Stimulated activated CD4-positive, alpha-beta T cell treated with anti-CD3 and anti-CD28 coated beads, Interleukin-12 subunit alpha, Interleukin-12 subunit beta, amount 100 ng/mL, for 4 hours (primary cell): Measurements from ENCODE around the gene SEC61B.

Experiments
- DNase-seq: peaks from one replicate; pipeline ENCODE4 v3.0.0-alpha.2; 2020

SEC61B gene

GRCh38 chr9:99238331-99238730 lies 16.2 kb downstream of the SEC61B start:
- no peak for DNase-seq

- DNase-seq: no peak
Observed at GRCh38 chr9:99239341-99240060, 17.4 kb downstream of the SEC61B start.

DNA sequence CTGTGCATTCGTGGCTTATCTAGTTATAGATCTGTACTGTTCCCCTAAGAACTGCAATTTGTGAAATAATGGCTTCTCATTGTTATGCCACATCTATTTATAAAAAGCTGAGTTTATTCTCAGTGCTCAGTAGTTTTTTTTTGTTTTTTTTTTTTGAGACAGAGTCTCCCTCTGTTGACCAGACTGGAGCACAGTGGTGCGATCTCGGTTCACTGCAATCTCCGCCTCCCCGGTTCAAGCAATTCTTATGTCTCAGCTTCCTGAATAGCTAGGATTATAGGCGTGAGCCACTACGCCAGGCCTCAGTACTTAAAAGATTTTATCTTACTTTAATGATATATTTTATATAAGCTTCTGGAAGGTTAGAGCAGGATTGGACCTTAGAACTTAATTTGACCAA lies 19.0 kb downstream of the SEC61B start:
- DNase-seq: no peak

DNA sequence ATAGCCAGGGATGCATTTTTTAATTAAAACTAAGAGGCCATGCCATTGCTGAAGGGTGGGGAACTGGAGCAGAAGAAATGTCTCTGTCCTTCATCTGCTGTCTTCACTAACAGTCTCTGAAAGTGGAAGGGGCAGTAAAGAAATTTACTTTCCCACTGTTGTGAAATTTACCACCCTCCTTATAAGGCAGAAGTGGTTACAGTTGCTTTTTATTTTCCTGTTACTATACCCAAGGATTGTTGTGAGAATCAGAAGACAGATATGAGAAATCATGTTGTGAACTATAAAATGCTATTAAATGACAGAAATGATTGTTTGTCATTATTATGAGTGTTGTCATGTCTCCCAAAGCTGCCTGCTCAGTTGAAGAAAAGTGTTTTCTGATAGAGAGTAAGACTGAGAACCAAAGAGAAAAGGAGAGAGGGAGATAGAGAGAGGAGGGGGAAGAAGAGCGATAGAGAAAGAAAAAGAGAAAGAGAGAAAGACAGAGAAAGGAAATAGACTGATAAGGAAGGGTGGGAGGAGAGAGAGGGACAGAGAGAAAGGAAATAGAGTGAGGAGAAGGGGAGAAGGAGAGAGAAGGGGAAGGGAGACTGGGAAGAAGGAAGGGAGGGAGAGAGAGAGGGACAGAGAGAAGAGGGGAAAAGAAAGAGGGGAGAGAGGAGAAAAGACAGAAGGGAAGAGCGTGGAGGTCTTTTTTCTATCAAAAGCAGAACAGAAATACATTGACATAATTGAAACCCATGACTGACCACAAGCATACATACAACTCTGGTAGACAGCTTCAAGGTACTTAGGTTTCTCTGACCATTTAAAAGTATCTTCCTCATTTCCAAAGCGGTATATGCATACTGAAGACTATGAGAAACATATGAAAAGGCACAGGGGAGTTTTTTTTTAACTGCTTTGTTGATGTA lies 22.5 kb downstream of the SEC61B start:
- DNase-seq: no peak

DNA sequence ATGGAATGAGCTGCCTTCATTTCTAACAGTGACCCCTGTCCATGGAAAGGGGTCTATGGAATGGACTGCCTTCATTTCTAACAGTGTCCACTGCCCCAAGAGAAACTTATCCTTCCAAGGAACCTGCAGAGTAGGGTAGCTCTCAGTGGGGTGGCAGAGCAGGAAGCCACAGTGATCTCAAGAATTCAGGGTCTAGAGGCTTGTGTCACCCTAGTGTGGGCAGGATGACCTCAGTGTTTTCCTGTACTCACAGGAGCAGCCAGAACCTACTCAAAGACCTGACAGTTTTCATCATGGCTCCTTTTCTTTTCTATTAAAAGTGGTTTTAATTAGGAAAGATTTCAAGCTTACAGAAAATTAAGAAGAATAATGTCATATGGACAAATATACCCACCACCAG lies 27.5 kb downstream of the SEC61B start:
- no peak for DNase-seq

DNA sequence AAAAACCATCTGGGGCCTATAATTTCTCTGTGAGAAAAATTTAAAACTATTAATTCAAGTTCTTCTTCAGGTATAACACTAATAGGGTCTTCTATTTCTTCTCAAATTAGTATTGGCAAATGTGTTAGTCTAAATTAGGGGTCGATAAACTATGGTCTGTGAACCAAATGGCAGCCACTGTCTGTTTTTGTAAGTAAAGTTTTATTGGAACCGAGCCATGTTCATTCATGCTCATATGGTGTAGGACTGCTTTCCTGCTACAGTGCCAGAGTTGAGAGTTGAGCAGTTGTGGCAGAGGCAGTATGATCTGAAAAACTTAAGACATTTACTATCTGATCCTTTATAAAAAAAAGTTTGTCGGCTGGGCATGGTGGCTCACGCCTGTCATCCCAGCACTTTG lies 29.1 kb downstream of the SEC61B start:
- no peak for DNase-seq

DNA sequence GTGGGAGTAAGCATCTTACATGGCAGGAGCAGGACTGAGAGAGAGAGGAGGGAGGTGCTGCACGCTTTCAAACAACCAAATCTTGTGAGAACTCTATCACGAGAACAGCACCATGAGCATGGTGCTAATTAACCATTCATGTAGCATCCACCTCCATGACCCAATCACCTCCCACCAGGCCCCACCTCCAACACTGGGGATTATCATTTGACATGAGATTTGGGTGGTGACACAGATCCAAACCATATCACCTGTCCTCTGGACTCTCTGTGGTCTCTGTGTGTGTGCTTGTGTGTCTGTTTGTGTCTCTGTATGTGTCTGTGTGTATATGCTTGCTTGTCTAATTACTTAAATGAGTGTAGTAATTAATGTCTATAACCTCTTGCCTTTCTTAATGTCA lies 31.1 kb downstream of the SEC61B start:
- no peak for DNase-seq

DNA sequence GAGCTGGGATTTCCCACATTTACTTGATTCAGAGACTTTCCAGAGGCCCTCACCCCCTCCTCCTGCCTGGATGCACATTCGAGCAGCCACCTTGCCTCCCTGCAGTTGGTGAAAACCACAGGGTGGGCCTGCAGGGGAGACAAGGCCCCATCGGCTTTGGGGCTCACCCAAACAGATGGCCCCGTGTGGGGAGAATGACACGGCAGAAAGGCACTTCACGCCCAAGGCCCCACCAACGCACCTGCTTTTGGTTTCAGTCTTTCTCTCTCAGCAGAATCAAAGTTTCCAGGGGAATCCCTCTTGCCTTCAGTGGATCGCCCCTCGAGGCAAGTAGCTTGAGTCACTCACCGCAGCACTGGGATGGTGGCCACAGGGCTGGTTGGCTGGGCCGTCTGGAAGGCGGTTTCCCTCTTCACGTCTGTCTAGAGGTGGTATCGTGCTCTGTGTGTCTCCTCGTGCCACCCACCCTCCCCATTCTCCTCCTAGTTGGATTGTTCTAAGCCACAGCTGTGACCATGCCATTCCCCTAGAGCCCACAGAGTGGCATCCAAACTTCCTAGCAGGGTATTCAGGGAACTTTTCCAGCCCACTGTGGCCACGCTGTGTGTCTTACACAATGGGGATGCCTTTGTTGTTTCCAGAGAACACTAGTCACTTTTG lies 31.8 kb downstream of the SEC61B start:
- peak; percentile 73 for DNase-seq

- DNase-seq: no peak
Observed at GRCh38 chr9:99255651-99256050, 33.6 kb downstream of the SEC61B start.

DNA sequence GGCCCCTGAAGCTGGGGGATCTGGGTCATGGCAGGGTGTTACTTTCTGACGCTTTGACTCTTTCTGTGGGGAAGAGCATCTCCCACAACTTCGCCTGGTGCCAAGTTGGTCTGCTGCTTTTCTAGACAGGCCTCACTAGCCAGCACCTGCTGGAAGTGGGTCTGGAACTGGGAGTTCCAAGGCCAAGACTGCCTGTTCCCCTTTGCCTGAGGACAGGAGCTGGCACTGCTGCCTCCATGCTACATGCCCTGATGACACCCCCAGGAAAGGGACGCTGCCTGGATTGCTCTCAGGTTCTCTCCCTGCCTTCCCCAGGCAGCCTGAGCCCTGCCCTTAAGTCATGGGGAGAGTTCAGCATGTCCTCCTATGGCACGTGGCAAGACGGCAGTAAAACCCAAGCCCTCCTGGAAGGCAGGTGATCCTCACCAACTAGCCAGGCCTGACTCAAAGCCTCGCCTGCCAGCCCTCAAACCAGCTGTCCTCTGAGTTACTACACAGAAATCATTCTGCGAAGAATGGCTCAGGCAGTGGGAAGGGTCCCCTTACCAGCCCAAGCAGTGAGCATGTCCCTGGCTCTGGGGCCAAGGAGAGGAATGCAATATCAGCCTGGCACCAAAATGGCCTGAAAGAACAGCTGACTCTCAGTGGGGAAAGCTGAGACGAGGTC lies 35.8 kb downstream of the SEC61B start:
- DNase-seq: no peak

- peak; percentile 22 for DNase-seq
Observed at GRCh38 chr9:99259231-99259918, 37.3 kb downstream of the SEC61B start.

GRCh38 chr9:99261923-99262322 lies 39.8 kb downstream of the SEC61B start:
- DNase-seq: no peak

- DNase-seq: no peak
Observed at GRCh38 chr9:99262949-99263418, 40.9 kb downstream of the SEC61B start.

DNA sequence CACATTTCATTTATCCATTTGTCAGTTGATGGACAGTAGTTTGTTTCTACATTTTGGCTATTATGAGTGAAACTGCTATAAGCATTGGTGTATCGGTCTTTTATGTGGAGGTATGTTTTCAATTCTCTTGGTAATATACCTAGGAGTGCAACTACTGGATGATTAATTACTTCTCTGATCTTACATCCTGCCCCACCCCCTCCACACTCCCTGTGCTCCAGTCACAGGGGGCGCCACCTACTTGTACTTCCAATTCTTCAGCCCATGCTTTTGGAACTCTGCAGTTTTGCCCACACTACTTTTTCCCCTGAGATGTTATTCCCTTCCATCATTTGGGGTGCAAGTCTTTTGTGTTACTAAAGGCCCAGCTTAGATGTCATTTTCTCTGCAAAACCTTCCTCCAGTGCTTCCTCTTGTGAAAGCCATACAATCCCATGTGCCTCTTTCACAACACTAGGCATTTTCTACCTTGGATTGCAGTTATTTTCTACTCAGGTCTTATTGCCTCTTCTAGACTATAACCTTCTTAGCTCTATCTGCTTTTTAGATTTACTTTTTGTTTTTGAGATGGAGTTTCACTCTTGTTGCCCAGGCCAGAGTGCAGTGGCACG lies 42.1 kb downstream of the SEC61B start:
- DNase-seq: peak; percentile 15

DNA sequence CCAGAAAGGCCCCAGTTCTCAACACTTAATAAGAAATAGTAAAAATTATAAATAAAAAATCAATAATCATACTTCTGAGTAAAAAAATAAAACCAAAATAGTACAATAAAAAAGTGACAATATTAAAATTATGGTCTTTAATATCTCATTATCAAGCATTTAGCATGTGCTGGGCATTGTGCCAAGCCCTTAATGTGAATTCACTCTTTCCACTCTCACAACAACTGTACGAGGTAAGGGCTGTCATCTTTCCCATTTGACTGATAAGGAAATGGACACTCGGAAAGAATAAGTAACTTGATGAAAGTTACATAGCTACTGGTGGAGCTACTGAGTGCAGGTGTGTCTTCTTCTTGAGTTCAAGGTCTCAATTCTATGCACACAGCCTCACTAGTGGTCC lies 43.6 kb downstream of the SEC61B start:
- DNase-seq: no peak

- peak; percentile 58 for DNase-seq
Observed at GRCh38 chr9:99266255-99267023, 44.4 kb downstream of the SEC61B start.

GRCh38 chr9:99269416-99269815 lies 47.3 kb downstream of the SEC61B start:
- no peak for DNase-seq

GRCh38 chr9:99270491-99270890 lies 48.4 kb downstream of the SEC61B start:
- DNase-seq: no peak

GRCh38 chr9:99272836-99273235 lies 50.8 kb downstream of the SEC61B start:
- DNase-seq: no peak

GRCh38 chr9:99274016-99274415 lies 51.9 kb downstream of the SEC61B start:
- no peak for DNase-seq

DNA sequence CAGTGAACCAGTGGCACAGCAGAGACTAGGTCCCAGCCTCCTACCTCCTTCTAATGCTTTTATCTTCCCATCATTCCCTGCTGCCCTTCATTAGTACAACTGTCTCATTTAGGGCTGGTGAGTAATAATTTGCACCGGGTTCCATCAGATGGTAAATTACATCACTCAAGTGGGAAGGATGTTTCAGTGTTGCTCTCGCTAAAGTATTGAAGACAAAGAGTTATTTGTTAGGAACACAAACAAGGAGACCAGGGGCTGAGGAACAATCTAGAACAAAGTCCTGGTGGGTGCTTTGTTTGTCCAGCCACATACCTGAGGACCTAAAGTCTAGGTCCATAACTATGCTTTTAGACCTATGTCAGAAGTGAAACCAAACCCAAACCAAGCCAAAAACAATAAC lies 52.4 kb downstream of the SEC61B start:
- no peak for DNase-seq
